Fibroblast of skin of scalp (primary cell): ENCODE measurements around the gene KRTAP12-2.
"Not testable (repeated sequence)": the region's sequence is repeated elsewhere in the genome, so short reads cannot be mapped to it uniquely, and the experiment has no call there.

Experiments
- DNase-seq: peaks from one replicate; pipeline ENCODE4 v3.0.0-alpha.2; 2013

KRTAP12-2 gene

GRCh38 chr21:44684077-44684476, 17.4 kb upstream of the KRTAP12-2 start:
- no peak for DNase-seq

GRCh38 chr21:44682580-44683151, 15.9 kb upstream of the KRTAP12-2 start:
- DNase-seq, result no peak

- no peak for DNase-seq
Observed at GRCh38 chr21:44681861-44682579, 15.3 kb upstream of the KRTAP12-2 start, which contains the start of gene KRTAP12-1. Gene KRTAP12-1 (minus strand): TSS chr21:44682163. CDS start chr21:44682123, 40 bp downstream.

- no peak for DNase-seq
Observed at GRCh38 chr21:44681152-44681551, 14.4 kb upstream of the KRTAP12-2 start.

GRCh38 chr21:44677881-44678280, 11.2 kb upstream of the KRTAP12-2 start:
- no peak for DNase-seq

GRCh38 chr21:44671911-44672310, 5.2 kb upstream of the KRTAP12-2 start:
- no peak for DNase-seq

GRCh38 chr21:44670642-44671432, 4.1 kb upstream of the KRTAP12-2 start:
- no peak for DNase-seq

GRCh38 chr21:44667612-44668011, 885 bp upstream of the KRTAP12-2 start:
- DNase-seq, result no peak

- no peak for DNase-seq
Observed at GRCh38 chr21:44664691-44665090, 2.0 kb downstream of the KRTAP12-2 start.

GRCh38 chr21:44661567-44661966, 5.2 kb downstream of the KRTAP12-2 start:
- not testable (repeated sequence) for DNase-seq

GRCh38 chr21:44658913-44659595, 7.7 kb downstream of the KRTAP12-2 start:
- no peak for DNase-seq

- DNase-seq, result no peak
Observed at GRCh38 chr21:44658541-44658910, 8.2 kb downstream of the KRTAP12-2 start.

GRCh38 chr21:44657635-44658540, 8.8 kb downstream of the KRTAP12-2 start, which contains the start of gene KRTAP12-3:
Gene KRTAP12-3 (plus strand): TSS chr21:44657932. CDS start chr21:44657980, 48 bp downstream.
- no peak for DNase-seq

- no peak for DNase-seq
Observed at GRCh38 chr21:44656868-44657267, 9.9 kb downstream of the KRTAP12-2 start.

- DNase-seq, result no peak
Observed at GRCh38 chr21:44654576-44655175, 12.1 kb downstream of the KRTAP12-2 start, which contains the start of gene KRTAP12-4. Gene KRTAP12-4 (minus strand): TSS chr21:44654659. CDS start chr21:44654614, 45 bp downstream.

GRCh38 chr21:44653656-44654575, 12.8 kb downstream of the KRTAP12-2 start:
- DNase-seq, result no peak

- DNase-seq, result no peak
Observed at GRCh38 chr21:44653123-44653522, 13.6 kb downstream of the KRTAP12-2 start.

GRCh38 chr21:44650973-44651675, 15.6 kb downstream of the KRTAP12-2 start:
- no peak for DNase-seq

GRCh38 chr21:44650265-44650972, 16.3 kb downstream of the KRTAP12-2 start:
- no peak for DNase-seq
